ENCODE measurements around the gene PAFAH1B2. TPM values are rescaled to one million over a fixed set of nuclear protein-coding genes. Genes with fewer than 3 reads are reported as not detected.
"Not testable (repeated sequence)": the region's sequence is repeated elsewhere in the genome, so short reads cannot be mapped to it uniquely, and the experiment has no call there.

PAFAH1B2 gene
- total RNA-seq, 6 donors from 2014 or later: 63.9 to 101 (median 81.3) TPM

DNA sequence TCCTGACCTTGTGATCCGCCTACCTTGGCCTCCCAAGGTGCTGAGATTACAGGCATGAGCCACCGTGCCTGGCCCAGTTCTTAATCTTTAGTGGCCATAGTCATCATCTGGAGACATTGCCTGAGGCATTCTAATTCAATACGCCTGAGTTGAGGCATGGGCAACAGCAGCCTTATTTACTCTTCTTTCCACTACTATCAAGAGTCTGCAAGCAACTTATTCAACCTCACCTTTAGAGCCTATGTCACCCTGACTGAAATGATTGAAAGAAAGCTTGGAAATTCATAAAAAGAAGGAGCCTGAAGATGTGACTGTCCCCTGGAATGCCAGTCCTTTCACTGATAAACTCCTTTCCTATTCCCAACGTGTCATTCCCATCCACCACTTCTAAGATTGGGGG is 15.8 kb upstream of the PAFAH1B2 start:
- no peak for ATAC-seq (ENCODE audit: low FRiP score in 2 of 2)
- Histone ChIP-seq H3K27me3 (no peaks in the 10 kb centered on the region), H3K9me3 (no peaks in the 10 kb centered on the region), H3K4me1 (no peaks in the 10 kb centered on the region), H3K4me3 (no peak overlapping the region), H3K27ac (no peak overlapping the region), H3K36me3 (no peaks in the 10 kb centered on the region)
- TF ChIP-seq, protein P1, sequence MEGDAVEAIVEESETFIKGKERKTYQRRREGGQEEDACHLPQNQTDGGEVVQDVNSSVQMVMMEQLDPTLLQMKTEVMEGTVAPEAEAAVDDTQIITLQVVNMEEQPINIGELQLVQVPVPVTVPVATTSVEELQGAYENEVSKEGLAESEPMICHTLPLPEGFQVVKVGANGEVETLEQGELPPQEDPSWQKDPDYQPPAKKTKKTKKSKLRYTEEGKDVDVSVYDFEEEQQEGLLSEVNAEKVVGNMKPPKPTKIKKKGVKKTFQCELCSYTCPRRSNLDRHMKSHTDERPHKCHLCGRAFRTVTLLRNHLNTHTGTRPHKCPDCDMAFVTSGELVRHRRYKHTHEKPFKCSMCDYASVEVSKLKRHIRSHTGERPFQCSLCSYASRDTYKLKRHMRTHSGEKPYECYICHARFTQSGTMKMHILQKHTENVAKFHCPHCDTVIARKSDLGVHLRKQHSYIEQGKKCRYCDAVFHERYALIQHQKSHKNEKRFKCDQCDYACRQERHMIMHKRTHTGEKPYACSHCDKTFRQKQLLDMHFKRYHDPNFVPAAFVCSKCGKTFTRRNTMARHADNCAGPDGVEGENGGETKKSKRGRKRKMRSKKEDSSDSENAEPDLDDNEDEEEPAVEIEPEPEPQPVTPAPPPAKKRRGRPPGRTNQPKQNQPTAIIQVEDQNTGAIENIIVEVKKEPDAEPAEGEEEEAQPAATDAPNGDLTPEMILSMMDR (IDR thresholded peaks at IDR 0.05): no peak
- TF ChIP-seq EP300 (IDR thresholded peaks at IDR 0.05) (no peak), POLR2A (IDR thresholded peaks at IDR 0.05) (no peak), POLR2AphosphoS5 (IDR thresholded peaks at IDR 0.05) (no peak)
- DNase-seq: no peak
- 79% methylated on average over 4 of the region's 4 CpGs for WGBS, 2 donors

DNA sequence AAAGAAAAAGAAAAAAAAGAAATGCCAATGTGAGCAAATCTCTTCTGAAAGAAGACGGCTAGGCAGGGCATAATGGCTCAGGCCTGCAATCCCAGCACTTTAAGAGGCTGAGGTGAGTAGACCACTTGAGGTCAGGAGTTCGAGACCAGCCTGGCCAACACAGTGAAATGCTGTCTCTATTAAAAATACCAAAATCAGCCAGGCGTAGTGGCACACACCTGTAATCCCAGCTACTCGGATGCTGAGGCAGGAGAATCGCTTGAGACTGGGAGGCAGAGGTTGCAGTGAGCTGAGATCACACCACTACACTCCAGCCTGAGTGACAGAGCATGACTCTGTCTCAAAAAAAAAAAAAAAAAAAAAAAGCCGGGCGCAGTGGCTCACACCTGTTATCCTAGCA is 13.7 kb upstream of the PAFAH1B2 start:
- ATAC-seq (ENCODE audit: low FRiP score in 2 of 2): not testable (repeated sequence)
- 90 to 93% methylated on average over 7 of the region's 7 CpGs for WGBS, 2 donors

DNA sequence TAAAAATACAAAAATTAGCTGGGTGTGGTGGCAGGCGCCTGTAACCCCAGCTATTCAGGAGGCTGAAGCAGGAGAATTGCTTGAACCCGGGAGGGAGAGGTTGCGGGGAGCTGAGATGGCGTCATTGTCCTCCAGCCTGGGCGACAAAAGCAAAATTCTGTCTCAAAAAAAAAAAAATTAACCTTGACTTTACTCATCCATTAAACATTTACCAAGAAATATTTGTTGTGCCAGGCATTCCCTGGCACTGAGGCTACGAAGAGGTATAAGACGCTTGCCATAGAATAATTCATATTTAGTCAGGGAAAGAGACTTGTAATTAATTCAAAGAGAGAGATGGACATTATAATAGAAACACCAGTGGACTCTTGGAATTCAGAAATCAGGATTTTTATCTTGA is 13.2 kb upstream of the PAFAH1B2 start:
- Histone ChIP-seq H3K9me3 (no peaks in the 10 kb centered on the region), H3K27ac (no peak overlapping the region), H3K4me1 (no peaks in the 10 kb centered on the region), H3K27me3 (no peaks in the 10 kb centered on the region), H3K4me3 (no peak overlapping the region), H3K36me3 (no peaks in the 10 kb centered on the region)
- ATAC-seq (ENCODE audit: low FRiP score in 2 of 2) (no peak), DNase-seq (no peak)
- WGBS, 2 donors: 91 to 92% methylated on average over 7 of the region's 7 CpGs
- TF ChIP-seq, protein P1 (IDR thresholded peaks at IDR 0.05): no peak
- TF ChIP-seq POLR2AphosphoS5 (IDR thresholded peaks at IDR 0.05): no peak
- TF ChIP-seq POLR2A (IDR thresholded peaks at IDR 0.05): no peak
- TF ChIP-seq EP300 (IDR thresholded peaks at IDR 0.05): no peak

More for the DNA sequence above, 13.7 kb upstream of the PAFAH1B2 start:
- H3K36me3 ChIP-seq, H3K9me3 ChIP-seq, H3K27me3 ChIP-seq, H3K27ac ChIP-seq, H3K4me3 ChIP-seq, H3K4me1 ChIP-seq, DNase-seq: not testable (repeated sequence)

DNA sequence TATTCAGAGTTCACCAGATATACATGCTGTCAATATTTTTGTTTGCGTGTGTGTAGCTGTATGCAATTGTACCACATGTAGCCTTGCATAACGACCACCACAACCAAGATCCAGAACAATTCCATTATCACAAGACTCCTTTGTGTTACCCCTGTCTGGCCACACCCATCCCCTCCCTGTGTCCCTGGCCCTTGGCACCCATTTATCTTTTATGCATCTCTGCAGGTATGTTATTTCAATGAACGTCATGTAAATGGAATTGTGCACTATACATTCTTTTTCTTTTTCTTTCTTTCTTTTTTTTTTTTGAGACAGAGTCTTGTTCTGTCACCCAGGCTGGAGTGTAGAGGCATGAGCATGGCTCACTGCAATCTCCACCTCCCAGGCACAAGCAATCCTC is 9.7 kb upstream of the PAFAH1B2 start:
- TF ChIP-seq, protein P1 (IDR thresholded peaks at IDR 0.05): no peak
- TF ChIP-seq POLR2AphosphoS5 (IDR thresholded peaks at IDR 0.05): no peak
- no peak for TF ChIP-seq EP300 (IDR thresholded peaks at IDR 0.05)
- TF ChIP-seq POLR2A (IDR thresholded peaks at IDR 0.05): no peak
- Histone ChIP-seq H3K4me3 (no peak overlapping the region), H3K27ac (no peak overlapping the region), H3K9me3 (no peaks in the 10 kb centered on the region), H3K4me1 (no peaks in the 10 kb centered on the region), H3K36me3 (no peaks in the 10 kb centered on the region), H3K27me3 (no peaks in the 10 kb centered on the region)
- DNase-seq (no peak), ATAC-seq (ENCODE audit: low FRiP score in 2 of 2) (no peak)
- 58 to 66% methylated on average over 2 to 3 of the region's 3 CpGs for WGBS, 2 donors

DNA sequence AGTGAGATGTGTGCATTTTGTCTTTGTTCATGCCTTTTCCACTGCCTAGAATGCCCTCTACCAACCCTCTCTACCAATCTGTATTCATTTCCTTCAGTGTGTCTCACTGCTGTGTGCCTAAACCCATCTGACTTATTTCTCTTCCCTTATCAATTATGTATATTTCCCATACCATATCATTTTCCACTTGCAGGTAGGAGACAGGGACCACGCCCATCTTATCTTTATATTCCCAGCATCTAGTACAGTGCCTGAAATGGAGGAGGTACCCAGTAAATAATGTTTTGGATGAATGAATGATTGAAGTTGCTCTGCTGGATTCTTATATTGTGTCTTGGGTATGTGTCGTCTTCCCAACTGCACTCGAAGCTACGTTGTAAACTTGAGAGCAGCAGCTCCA is 9.1 kb upstream of the PAFAH1B2 start:
- H3K4me1 ChIP-seq; H3K4me3 ChIP-seq; DNase-seq; H3K36me3 ChIP-seq; H3K27me3 ChIP-seq; H3K9me3 ChIP-seq; ATAC-seq (ENCODE audit: low FRiP score in 2 of 2); H3K27ac ChIP-seq: not testable (repeated sequence)
- WGBS, 2 donors: 77% methylated on average over 1 of the region's 4 CpGs; no CpG with 5 or more reads in 1 of the 2 donors

DNA sequence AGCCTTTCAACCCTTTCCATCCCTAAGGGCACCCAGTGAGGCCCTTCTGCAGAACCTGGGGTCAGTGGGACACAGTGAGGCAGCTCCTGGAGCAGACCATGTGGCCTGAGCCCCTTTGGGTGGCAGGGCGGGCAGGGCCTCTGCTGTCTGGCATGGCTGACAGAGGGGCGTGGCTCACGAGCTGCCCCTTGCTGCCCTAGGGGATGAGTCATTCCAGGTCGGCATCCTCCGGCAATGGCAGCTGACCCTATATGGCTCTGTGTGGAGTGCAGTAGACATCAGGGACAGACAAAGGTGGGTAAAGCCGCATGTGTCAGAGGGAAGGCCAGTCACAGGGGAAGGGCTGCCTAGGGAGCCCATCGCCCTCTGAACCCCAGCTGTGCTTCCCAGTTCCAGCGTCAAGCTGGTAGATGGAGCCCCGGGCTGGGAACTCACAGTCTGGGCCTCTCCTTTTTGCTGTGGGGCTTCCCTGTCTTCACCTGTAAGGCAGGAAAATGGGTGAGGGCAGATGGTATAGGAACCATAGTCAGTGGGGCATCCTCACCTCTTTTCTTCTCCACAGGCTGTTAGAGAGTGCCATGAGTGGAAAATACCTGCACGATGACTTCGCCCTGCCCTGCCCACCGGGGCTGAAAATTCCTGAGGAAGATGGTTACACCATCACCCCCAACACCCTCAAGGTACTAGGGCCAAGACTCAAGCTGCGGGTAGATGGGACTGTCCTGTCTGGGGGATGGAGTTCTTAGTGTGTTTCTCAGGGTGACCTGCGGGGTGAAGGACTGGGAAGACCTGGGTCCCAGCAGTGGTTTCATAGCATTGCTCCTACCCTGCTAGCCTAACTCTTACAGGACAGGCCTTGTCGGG is 6.6 kb upstream of the PAFAH1B2 start:
- no CpG with 5 or more reads among the region's 15 CpGs for WGBS, 2 donors
- H3K27ac ChIP-seq, DNase-seq, H3K9me3 ChIP-seq, H3K27me3 ChIP-seq, H3K4me1 ChIP-seq, H3K36me3 ChIP-seq, H3K4me3 ChIP-seq: not testable (repeated sequence)
- peak in 1 of 2 donors; percentile 31 for ATAC-seq (ENCODE audit: low FRiP score in 2 of 2)
